Stimulated activated CD8-positive, alpha-beta memory T cell treated with anti-CD3 and anti-CD28 coated beads, Interleukin-12 subunit alpha, Interleukin-12 subunit beta, amount 100 ng/mL, for 24 hours (primary cell): ENCODE measurements around the gene CSNK1D.
A peak's percentile ranks its signal among the peaks of the same experiment; 100 is the strongest.

Experiments used
- DNase-seq: peaks from one replicate; pipeline ENCODE4 v3.0.0-alpha.2; 2020; ENCODE audit errors: extremely low read depth

CSNK1D gene

DNA sequence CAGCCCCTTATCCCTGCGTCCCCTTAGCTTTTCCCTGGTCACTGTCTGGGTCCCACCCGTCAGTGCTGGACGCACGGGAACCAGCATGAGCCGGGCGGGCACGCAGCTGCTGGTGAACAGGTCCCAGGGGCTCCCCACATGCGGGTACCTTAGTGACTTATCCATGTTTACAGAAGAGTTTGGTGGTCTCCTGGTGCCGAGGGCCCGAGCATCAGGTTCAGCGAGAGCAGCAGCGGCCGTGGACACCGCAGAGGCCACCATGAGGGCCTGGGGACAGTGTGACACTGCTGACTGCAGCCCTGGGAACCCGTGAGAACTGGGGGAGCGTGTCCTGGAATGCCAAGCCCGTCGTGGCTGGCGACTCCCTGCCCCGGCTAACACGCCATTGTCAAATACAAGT lies 37.4 kb upstream of the CSNK1D start:
- no peak for DNase-seq

- no peak for DNase-seq
These were observed 36.4 kb upstream of the CSNK1D start for GRCh38 chr17:82309656-82310570.

GRCh38 chr17:82305727-82306300 lies 32.3 kb upstream of the CSNK1D start:
- DNase-seq, result no peak

- DNase-seq, result no peak
These were observed 31.6 kb upstream of the CSNK1D start for GRCh38 chr17:82304826-82305726.

DNA sequence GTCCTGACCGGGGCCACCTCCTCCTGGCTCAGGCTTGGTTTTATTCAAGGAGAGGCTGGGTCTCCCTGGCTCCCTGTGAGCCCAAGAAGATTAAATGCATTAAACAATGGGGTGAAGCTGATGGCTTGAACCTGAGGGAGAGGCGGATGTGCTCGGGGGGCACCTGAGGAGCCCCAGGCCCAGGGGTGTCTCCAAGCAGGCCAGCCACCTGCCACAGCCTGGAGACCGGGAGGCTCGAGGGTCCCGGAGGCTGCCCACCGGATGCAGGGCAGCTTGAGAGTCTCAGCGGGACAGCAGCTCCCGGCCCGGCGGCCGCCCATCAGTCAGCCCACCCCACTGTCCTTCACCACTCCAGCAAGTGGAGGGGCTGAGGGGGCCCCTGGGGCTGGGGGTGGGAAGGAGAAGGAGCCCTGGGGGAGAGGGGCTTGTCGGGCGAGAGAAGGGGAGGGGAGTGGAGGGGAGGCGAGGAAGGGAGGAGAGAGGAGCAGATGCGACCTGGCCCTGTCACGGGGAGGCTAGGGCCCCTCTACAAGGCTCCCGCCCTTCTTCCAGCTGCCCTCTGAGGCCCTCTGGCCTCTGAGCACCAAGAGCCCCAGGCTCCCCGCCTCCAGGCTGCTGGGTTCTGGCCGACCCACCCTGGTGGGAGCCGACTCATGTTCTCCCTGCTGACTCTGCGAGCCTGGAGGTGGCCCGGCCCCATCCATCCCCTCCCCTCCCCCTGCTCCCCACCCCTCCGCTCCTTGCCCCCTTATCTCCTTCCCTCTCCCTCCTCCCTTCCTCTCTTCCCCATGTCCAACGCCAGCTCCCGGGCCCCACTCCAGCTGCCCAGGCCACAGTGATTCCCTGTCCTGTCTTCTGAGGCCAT lies 30.7 kb upstream of the CSNK1D start:
- DNase-seq, result no peak

DNA sequence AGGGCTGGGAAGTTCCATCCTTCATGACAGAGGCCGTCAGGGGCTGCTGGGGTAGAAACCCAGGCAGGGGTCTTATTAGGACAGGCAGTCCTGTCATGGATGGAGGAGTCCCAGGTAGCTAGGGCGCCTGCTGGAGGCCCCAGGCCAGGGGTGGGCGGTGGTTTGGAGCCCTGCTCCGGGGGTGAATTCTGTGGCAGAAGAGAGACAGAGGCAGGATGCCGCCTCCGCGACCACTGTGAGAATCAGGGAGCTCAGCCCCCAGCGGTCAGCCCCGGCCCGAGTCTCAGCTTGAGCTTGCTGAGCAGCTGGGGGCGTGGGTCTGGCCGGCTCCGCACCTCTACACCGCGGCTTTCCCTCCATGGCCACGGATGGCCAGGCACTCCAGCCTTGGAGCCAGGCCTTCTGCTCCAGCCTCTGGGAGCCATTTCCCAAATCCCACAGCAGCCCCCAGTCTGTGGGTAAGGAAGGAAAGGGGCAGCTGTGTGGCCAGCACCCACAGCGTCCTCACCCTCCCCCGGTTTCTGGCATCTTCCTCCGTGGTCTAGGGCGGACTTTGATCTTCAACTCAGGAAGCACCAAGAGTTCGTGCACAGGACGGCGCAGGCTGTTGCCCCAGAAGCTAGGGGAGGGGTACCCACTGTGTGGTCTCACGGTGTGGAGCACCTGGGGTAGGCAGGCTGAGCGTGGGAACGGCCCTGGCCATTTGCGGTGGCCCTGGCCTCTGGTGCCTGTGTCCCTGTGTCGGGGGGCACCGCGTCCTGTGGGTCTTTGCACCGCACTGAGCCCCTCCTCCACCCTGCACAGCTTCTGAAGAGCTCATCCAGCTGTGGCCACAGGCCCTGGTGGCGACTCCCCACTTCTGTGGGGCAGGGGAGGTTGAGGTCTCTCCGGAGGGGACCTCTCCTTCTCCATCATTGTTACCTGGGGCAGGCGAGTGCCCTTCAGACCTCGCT lies 29.8 kb upstream of the CSNK1D start:
- DNase-seq, result no peak

GRCh38 chr17:82302568-82302963 lies 29.1 kb upstream of the CSNK1D start:
- DNase-seq, result no peak

GRCh38 chr17:82301916-82302567 lies 28.5 kb upstream of the CSNK1D start:
- no peak for DNase-seq

DNA sequence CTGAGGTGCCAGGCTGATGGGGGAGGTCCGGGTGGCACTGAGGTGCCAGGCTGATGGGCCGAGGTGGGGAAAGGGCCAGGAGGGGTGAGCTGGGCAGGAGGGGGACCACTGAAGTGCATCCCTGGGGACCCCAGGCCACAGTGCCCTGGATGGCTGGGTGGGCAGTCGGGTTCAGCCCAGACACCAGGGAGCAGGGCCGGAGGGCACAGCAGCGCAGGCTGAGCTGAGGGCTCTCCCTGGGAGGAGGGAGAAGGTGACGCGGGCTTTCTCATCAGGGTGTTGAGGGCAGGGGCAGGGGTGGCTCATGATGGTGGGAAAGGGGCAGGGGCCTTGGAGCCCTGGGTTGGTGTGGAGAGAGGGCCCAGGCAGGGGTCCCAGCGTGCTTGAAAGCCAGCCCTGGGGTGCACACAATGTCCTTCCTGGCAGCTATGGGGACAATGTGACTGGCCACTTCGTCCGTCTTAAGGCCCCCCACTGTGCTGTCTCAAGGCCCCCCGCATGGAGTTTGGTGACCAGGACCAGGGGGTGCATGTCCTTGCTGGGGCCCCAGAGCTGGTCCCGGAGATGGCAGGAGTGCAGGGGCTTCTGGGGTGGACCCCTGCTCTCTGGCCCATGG lies 27.9 kb upstream of the CSNK1D start:
- DNase-seq, result no peak

GRCh38 chr17:82300707-82301270 lies 27.3 kb upstream of the CSNK1D start:
- DNase-seq, result no peak

DNA sequence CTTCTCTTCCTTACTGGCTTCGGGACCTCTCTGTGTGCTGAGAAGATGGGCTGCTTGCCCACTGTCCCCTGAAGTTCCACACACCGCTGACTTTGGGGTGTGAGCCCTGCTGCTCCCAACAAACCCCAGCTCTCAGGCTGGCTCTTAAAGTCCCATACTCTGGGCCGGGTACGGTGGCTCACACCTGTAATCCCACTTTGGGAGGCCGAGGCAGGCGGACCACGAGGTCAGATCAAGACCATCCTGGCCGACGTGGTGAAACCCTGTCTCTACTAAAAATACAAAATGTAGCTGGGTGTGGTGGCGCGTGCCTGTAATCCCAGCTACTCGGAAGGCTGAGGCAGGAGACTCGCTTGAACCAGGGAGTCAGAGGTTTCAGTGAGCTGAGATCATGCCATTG lies 26.7 kb upstream of the CSNK1D start:
- no peak for DNase-seq

DNA sequence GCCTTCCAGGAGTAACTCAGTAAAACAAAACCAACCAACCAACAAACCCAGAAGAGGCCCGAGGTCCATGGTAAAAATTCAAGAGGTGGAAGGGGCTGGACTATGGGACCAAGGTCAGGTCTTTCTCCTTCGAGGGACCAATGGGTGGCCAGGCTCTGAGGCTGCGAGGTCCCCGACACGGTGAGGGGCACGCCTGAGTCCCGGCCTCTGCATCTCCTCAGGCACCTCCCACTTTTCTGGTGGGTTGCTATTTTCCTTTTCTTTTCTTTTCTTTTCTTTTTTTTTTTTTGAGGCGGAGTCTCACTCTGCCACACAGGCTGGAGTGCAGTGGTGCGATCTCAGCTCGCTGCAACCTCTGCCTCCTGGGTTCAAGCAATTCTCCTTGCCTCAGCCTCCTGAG lies 26.0 kb upstream of the CSNK1D start:
- no peak for DNase-seq

DNA sequence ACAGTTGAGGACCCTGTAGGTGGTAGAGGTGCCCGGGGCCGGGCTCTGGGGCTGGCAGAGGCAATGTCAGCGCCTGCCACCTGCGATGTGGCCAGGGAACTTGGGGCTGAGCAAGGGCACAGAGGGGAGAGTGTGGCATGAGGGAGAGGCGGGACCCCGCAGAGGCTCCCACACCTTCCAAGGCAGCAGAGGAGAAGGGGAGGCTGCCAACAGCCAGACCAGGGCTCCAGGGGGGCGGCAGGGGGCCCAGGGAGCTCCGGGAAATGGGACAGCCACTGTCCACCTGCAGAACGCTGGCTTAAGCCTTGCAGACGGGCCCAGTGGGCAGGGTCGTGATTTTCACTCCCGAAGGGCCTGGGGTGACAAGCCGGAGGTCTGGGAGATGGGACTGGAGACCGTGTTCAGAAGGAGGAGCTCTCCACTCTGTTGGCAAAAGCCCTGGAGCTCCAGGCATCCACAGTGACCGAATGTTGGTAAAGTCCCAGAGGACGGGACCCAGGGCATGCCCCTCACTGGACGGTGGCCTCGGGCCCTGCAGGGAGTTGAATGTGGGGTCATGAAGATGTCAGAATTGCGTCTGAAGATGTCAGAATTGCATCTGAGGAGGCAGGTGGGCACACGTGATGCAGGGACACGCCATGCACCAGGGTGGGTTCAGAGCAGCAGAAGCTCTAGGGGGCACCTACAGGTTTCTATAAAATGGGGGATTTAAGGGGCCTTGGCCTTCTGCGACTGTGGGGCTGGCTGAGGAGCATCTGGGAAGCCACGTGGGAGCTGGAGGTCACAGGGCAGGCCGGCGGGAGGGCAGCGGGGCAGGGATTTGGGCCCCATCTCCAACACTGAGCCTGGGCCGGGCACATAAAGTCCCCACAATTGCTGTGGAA lies 25.3 kb upstream of the CSNK1D start:
- no peak for DNase-seq

DNA sequence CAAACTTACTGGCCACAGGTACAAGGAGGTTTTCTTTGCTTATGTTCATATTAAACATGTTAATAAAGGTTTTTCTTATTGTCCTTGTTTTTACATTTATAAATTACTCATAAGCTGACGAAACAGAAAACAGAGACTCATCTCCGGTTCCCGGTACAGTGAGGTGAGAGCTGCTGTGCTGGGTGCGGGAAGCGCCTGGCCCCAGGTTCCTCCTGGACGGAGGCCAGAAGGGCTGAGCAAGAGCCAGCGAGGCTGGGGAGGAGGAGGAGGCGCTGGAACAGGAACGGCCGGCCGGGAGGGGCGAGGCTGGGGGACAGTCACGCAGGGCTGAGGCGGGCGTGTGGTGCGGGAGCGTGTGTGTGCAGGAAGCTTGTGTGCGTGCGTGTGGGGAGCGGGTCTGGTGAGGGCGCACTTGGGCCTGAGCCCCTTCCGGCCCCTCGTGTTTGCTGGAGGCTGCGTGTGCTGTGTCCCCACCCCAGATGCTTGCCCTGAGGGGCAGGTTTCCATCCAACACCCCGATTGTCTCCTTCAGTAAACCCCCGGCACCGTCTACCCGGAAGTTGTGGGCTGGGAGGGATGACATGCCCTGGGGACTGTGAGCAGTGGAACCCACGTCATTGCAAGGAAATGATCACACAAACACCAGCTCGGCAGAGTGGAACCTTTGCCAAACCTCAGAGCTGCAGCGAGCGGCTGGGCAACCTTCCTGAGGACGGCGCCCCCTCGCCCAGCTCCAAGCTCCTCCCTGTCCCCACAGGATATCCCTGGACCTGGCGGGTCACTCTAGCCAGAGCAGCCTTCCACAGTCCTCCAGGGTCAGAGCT lies 24.4 kb upstream of the CSNK1D start:
- peak; percentile 84 for DNase-seq

GRCh38 chr17:82297280-82297713 lies 23.8 kb upstream of the CSNK1D start:
- peak; percentile 74 for DNase-seq

DNA sequence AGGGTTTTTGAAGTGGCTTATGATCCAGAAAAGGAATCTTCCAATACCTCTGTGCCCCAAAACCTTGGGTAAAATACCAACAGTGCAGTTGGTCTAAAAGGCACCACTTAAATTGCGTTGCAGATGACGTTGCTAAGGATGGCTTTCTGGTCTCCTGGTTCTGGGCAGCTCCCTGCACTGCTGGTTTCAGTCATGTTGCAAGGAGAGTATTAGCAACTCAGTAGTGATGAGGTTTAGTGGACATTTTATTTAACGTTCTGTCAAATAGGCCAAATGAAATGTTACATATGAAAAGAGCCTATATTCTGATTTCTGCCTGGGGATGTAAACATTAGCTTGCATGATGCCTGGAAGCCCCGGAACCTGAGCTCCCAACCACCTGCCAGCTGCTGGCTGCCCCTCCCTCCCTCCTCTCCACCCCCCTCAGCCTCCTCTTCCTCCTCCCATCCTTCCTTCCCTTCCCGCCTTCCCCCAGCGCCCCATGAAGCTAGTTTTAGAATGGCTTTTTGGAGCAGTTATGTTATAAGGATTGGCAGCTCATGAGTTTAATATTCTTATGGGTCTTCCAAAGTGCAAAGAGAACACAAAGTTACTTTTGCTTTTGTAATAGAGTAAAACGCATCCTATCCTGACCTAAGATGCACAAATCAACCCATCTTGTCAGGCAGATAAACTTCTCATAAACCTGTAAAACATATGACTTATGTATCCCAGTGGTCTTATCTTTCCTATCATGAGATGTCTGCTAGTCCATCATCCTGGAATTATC lies 23.2 kb upstream of the CSNK1D start:
- DNase-seq, result no peak
